GM23338 (cell line): Measurements from ENCODE around the gene IGF1. TPM values are rescaled to one million over a fixed set of nuclear protein-coding genes. Genes with fewer than 3 reads are reported as not detected.

Experiments
- ATAC-seq: fragments of 200-7000 bp; cut with Tn5 transposase; 3 replicates; pipeline ENCODE4 v1.9.1; 2020
- DNase-seq: peaks from one replicate; pipeline ENCODE4 v3.0.0-alpha.2; 2015; ENCODE audit warnings: low spot score
- H2AFZ ChIP-seq: fragments of 200-600 bp; sonication (generic); 2 replicates; pipeline ENCODE4 v1.8.0; 2016; ENCODE audit warnings: antibody characterized with exemption, mild to moderate bottlenecking, moderate library complexity
- H3F3A ChIP-seq: fragments of 200-600 bp; sonication (generic); replicated peaks from 2 replicates; pipeline ENCODE4 v1.8.0; 2017; ENCODE audit warnings: antibody characterized with exemption, mixed run types, low read depth
- H3K27ac ChIP-seq: fragments of 200-600 bp; sonication (generic); 2 replicates; pipeline ENCODE4 v1.6.1; 2016; ENCODE audit warnings: low read depth
- H3K27me3 ChIP-seq: fragments of 200-600 bp; sonication (generic); 2 replicates; pipeline ENCODE4 v1.8.0; 2016; ENCODE audit warnings: mild to moderate bottlenecking, mixed run types, moderate library complexity; ENCODE audit not compliant: insufficient read depth
- H3K36me3 ChIP-seq: fragments of 200-600 bp; sonication (generic); 2 replicates; pipeline ENCODE4 v1.8.0; 2016; ENCODE audit warnings: mild to moderate bottlenecking; ENCODE audit not compliant: insufficient read depth
- H3K4me1 ChIP-seq: fragments of 200-600 bp; sonication (generic); 2 replicates; pipeline ENCODE4 v1.8.0; 2016; ENCODE audit warnings: mild to moderate bottlenecking, moderate library complexity; ENCODE audit not compliant: insufficient read depth
- H3K4me2 ChIP-seq: fragments of 200-600 bp; sonication (generic); 2 replicates; pipeline ENCODE4 v1.7.1; 2017; ENCODE audit warnings: mixed run types
- H3K4me3 ChIP-seq: fragments of 200-600 bp; sonication (generic); 2 replicates; pipeline ENCODE4 v1.6.1; 2016; ENCODE audit warnings: mixed run types
- H3K79me2 ChIP-seq: fragments of 200-600 bp; sonication (generic); replicated peaks from 2 replicates; pipeline ENCODE4 v1.8.0; 2017; ENCODE audit warnings: mild to moderate bottlenecking; ENCODE audit not compliant: insufficient read depth
- H3K9me2 ChIP-seq: fragments of 200-600 bp; sonication (generic); 2 replicates; pipeline ENCODE4 v1.8.0; 2017; ENCODE audit not compliant: insufficient read depth
- H4K20me1 ChIP-seq: fragments of 200-600 bp; sonication (generic); replicated peaks from 2 replicates; pipeline ENCODE4 v1.8.0; 2017; ENCODE audit warnings: mild to moderate bottlenecking; ENCODE audit not compliant: insufficient read depth
- H3K27ac Mint-ChIP-seq: 2 replicates; pipeline ENCODE4 v1.8.0; 2020; ENCODE audit warnings: inconsistent platforms, mild to moderate bottlenecking, moderate library complexity, mixed read lengths
- H3K27me3 Mint-ChIP-seq: 3 replicates; pipeline ENCODE4 v1.8.0; 2022; ENCODE audit warnings: low read depth, mild to moderate bottlenecking, moderate library complexity, mixed read lengths, inconsistent platforms; ENCODE audit not compliant: insufficient read depth, poor library complexity
- H3K36me3 Mint-ChIP-seq: 3 replicates; pipeline ENCODE4 v1.8.0; 2021; ENCODE audit warnings: low read depth, mild to moderate bottlenecking, inconsistent platforms, moderate library complexity, mixed read lengths
- H3K4me1 Mint-ChIP-seq: 3 replicates; pipeline ENCODE4 v1.8.0; 2020; ENCODE audit warnings: mild to moderate bottlenecking, inconsistent platforms, mixed read lengths
- H3K4me3 Mint-ChIP-seq: 3 replicates; pipeline ENCODE4 v1.8.0; 2021; ENCODE audit warnings: moderate library complexity, mild to moderate bottlenecking, inconsistent platforms, mixed read lengths
- H3K9me3 Mint-ChIP-seq: 3 replicates; pipeline ENCODE4 v1.8.0; 2020; ENCODE audit warnings: moderate library complexity, mild to moderate bottlenecking, inconsistent platforms, mixed read lengths
- CREB1 ChIP-seq: fragments of 250-450 bp; sonication (Bioruptor Pico); IDR thresholded peaks from 2 replicates; pipeline ENCODE4 v1.5.0; 2020; ENCODE audit warnings: low read depth, mild to moderate bottlenecking, moderate library complexity
- ETS1 ChIP-seq: IDR thresholded peaks from 2 replicates; pipeline ENCODE4 v1.6.1; 2016; ENCODE audit warnings: antibody characterized with exemption
- EZH2 ChIP-seq: fragments of 200-600 bp; sonication (generic); IDR thresholded peaks from one replicate; pipeline ENCODE4 v1.8.0; 2017; ENCODE audit warnings: antibody characterized with exemption, mild to moderate bottlenecking, low read depth; ENCODE audit not compliant: unreplicated experiment
- JUNB ChIP-seq: IDR thresholded peaks from one replicate; pipeline ENCODE4 v1.6.1; 2016; ENCODE audit warnings: antibody characterized with exemption; ENCODE audit not compliant: unreplicated experiment
- NANOG ChIP-seq: IDR thresholded peaks from 2 replicates; pipeline ENCODE4 v1.6.1; 2016; ENCODE audit warnings: antibody characterized with exemption, borderline replicate concordance
- POLR2AphosphoS5 ChIP-seq: IDR thresholded peaks from 2 replicates; pipeline ENCODE4 v1.6.1; 2016; ENCODE audit warnings: antibody characterized with exemption, low read depth
- STAT1 ChIP-seq: IDR thresholded peaks from one replicate; pipeline ENCODE4 v1.6.1; 2016; ENCODE audit warnings: antibody characterized with exemption; ENCODE audit not compliant: unreplicated experiment
- ZNF331 ChIP-seq: fragments of 250-450 bp; sonication (Bioruptor Pico); IDR thresholded peaks from 2 replicates; pipeline ENCODE4 v1.5.0; 2020; ENCODE audit warnings: low read depth, mild to moderate bottlenecking, moderate library complexity
- polyA plus RNA-seq: library from polyadenylated mRNA; unstranded; fragments of >200 nt; fragmentation: Nextera tagmentation; extraction: Ambion mirVana; gene quantifications from 2 replicates; pipeline ENCODE4 v1.2.1, GENCODE V29; 2016
- total RNA-seq: library from RNA; depleted of rRNA; stranded (reverse); fragments of >200 nt; shearing (Covaris generic); gene quantifications from 2 replicates; pipeline ENCODE4 v1.2.3, GENCODE V29; 2014
- TF ChIP-seq, protein P1 (sequence below), 2 experiments: fragments of 200-600 bp in 1 of 2; sonication (generic) in 1 of 2; conservative IDR thresholded peaks; 2 replicates each; pipeline versions ENCODE4 v1.5.1 to v1.6.1; 2016 to 2017; ENCODE audit warnings: antibody characterized with exemption in 2 of 2, low read depth in 2 of 2, mild to moderate bottlenecking in 2 of 2, moderate library complexity in 1 of 2
- TF ChIP-seq, protein P2 (sequence below): IDR thresholded peaks from one replicate; pipeline ENCODE4 v1.6.1; 2018; ENCODE audit warnings: antibody characterized with exemption; ENCODE audit not compliant: unreplicated experiment

IGF1 gene
- total and polyA plus RNA-seq, 2 experiments from 2014 or later: 0.29 TPM; not detected in 1

DNA sequence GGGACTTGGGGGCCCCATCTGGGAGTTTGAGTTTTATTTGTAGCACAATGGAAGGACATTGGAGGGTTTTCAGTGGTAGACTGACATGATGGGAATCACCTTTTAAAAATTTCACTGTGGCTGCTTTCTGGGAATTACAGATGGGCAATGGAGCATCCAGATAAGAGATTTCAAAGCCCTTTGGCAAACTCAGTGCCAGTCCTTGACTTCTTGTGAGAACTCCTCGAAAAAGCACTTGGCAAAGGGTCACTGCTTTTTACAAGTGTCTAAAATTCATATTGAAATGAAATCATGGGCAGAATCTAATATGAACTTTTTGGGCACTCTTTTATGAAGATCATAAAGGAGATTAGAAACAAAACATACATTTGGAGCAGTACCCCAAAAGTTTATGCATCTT, 34.3 kb upstream of the IGF1 start:
- ATAC-seq: no peak
- Mint-ChIP-seq H3K9me3 (no peaks in the 10 kb centered on the region), H3K27me3 (peaks cover 1% of the 10 kb centered on the region), H3K4me1 (peaks cover 10% of the 10 kb centered on the region), H3K4me3 (no peak overlapping the region), H3K27ac (no peak overlapping the region), H3K36me3 (no peaks in the 10 kb centered on the region)
- Histone ChIP-seq H3K27me3 (no peaks in the 10 kb centered on the region), H3K36me3 (no peaks in the 10 kb centered on the region), H3K79me2 (no peaks in the 10 kb centered on the region), H3K4me3 (no peak overlapping the region), H2AFZ (no peak overlapping the region), H3K9me2 (peaks cover 6% of the 10 kb centered on the region; the same call in 1 of the 2 replicates), H4K20me1 (no peaks in the 10 kb centered on the region), H3F3A (no peaks in the 10 kb centered on the region), H3K27ac (no peak overlapping the region), H3K4me1 (no peaks in the 10 kb centered on the region), H3K4me2 (no peak overlapping the region)
- no peak for DNase-seq
- TF ChIP-seq STAT1: no peak
- TF ChIP-seq, protein P1, sequence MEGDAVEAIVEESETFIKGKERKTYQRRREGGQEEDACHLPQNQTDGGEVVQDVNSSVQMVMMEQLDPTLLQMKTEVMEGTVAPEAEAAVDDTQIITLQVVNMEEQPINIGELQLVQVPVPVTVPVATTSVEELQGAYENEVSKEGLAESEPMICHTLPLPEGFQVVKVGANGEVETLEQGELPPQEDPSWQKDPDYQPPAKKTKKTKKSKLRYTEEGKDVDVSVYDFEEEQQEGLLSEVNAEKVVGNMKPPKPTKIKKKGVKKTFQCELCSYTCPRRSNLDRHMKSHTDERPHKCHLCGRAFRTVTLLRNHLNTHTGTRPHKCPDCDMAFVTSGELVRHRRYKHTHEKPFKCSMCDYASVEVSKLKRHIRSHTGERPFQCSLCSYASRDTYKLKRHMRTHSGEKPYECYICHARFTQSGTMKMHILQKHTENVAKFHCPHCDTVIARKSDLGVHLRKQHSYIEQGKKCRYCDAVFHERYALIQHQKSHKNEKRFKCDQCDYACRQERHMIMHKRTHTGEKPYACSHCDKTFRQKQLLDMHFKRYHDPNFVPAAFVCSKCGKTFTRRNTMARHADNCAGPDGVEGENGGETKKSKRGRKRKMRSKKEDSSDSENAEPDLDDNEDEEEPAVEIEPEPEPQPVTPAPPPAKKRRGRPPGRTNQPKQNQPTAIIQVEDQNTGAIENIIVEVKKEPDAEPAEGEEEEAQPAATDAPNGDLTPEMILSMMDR (conservative IDR thresholded peaks at IDR 0.05; ENCODE audit: low read depth in 2 of 2): no peak
- TF ChIP-seq, protein P2, sequence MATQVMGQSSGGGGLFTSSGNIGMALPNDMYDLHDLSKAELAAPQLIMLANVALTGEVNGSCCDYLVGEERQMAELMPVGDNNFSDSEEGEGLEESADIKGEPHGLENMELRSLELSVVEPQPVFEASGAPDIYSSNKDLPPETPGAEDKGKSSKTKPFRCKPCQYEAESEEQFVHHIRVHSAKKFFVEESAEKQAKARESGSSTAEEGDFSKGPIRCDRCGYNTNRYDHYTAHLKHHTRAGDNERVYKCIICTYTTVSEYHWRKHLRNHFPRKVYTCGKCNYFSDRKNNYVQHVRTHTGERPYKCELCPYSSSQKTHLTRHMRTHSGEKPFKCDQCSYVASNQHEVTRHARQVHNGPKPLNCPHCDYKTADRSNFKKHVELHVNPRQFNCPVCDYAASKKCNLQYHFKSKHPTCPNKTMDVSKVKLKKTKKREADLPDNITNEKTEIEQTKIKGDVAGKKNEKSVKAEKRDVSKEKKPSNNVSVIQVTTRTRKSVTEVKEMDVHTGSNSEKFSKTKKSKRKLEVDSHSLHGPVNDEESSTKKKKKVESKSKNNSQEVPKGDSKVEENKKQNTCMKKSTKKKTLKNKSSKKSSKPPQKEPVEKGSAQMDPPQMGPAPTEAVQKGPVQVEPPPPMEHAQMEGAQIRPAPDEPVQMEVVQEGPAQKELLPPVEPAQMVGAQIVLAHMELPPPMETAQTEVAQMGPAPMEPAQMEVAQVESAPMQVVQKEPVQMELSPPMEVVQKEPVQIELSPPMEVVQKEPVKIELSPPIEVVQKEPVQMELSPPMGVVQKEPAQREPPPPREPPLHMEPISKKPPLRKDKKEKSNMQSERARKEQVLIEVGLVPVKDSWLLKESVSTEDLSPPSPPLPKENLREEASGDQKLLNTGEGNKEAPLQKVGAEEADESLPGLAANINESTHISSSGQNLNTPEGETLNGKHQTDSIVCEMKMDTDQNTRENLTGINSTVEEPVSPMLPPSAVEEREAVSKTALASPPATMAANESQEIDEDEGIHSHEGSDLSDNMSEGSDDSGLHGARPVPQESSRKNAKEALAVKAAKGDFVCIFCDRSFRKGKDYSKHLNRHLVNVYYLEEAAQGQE: no peak
- TF ChIP-seq ETS1: no peak
- no peak for TF ChIP-seq CREB1 (CRISPR knock-in tag)
- no peak for TF ChIP-seq ZNF331
- TF ChIP-seq JUNB: no peak
- no peak for TF ChIP-seq EZH2
- TF ChIP-seq POLR2AphosphoS5: no peak
- TF ChIP-seq NANOG: no peak

DNA sequence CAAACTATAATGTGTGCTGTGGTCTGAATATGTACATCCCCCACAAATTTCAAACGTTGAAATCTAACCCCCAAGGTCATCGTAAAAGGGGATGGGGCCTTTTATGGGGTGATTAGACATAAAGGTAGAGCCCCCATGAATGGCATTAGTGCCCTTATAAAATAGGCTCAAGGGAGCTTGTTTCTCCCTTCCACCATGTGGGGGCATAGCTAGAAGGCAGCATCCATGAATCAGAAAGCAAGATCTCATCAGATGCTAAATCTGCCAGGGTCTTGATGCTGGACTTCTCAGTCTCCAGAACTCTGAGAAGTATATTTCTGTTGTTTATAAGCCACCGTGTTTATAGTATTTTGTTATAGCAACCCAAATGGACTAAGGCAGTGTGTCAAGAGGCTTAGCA, 33.4 kb upstream of the IGF1 start:
- Histone ChIP-seq H3K27ac (no peak overlapping the region), H3K4me3 (no peak overlapping the region), H3K4me2 (no peak overlapping the region), H3F3A (no peaks in the 10 kb centered on the region), H3K9me2 (peaks cover 3% of the 10 kb centered on the region; the same call in 1 of the 2 replicates), H3K4me1 (no peaks in the 10 kb centered on the region), H4K20me1 (no peaks in the 10 kb centered on the region), H3K79me2 (no peaks in the 10 kb centered on the region), H2AFZ (no peak overlapping the region), H3K27me3 (no peaks in the 10 kb centered on the region), H3K36me3 (no peaks in the 10 kb centered on the region)
- Mint-ChIP-seq H3K9me3 (no peaks in the 10 kb centered on the region), H3K4me1 (peaks cover 12% of the 10 kb centered on the region), H3K27me3 (peaks cover 2% of the 10 kb centered on the region), H3K27ac (no peak overlapping the region), H3K4me3 (no peak overlapping the region), H3K36me3 (no peaks in the 10 kb centered on the region)
- ATAC-seq: peak; percentile 43; the same call in 2 of the 3 replicates
- peak; percentile 30 for DNase-seq
- TF ChIP-seq CREB1 (CRISPR knock-in tag) (no peak), ETS1 (no peak), STAT1 (no peak), JUNB (no peak), NANOG (no peak)
- TF ChIP-seq, protein P1 (conservative IDR thresholded peaks at IDR 0.05; ENCODE audit: low read depth in 2 of 2): peak; percentile 18 to 52; a peak in 3 of 4 replicates
- TF ChIP-seq, protein P2: no peak
